Measurements from ENCODE around the gene ADCK2.
"Not testable (repeated sequence)": the region's sequence is repeated elsewhere in the genome, so short reads cannot be mapped to it uniquely, and the experiment has no call there.

ADCK2 gene

DNA sequence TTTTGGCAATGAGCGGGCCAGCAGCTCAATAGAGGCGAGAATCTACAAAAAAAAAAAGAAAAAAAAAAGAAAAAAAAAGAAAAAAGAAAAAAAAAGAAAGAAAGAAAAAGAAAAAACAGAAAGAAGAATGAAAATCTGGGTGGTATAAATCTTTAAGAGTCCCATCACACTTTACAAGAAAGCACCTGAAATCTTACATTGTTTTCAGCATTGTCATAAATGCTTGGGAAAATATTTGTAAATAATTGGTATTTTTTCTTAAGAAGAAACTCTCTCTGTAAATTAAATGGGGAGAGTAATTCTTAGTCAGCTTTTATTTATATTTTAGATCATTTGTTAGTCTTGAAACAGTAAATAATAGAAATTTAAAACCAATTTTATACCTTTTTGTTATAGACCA, 62.0 kb downstream of the ADCK2 start:
- TF ChIP-seq CTCF (IDR thresholded peaks at IDR 0.05; ENCODE audit: low read depth, low read length): no peak
- H3K4me3 ChIP-seq (ENCODE audit: low read depth, low read length): no peak overlapping the region

- no peak overlapping the region for H3K4me3 ChIP-seq (ENCODE audit: low read depth, low read length)
- TF ChIP-seq CTCF (IDR thresholded peaks at IDR 0.05; ENCODE audit: low read depth, low read length): no peak
These were observed 65.5 kb downstream of the ADCK2 start for GRCh38 chr7:140738280-140738679.

DNA sequence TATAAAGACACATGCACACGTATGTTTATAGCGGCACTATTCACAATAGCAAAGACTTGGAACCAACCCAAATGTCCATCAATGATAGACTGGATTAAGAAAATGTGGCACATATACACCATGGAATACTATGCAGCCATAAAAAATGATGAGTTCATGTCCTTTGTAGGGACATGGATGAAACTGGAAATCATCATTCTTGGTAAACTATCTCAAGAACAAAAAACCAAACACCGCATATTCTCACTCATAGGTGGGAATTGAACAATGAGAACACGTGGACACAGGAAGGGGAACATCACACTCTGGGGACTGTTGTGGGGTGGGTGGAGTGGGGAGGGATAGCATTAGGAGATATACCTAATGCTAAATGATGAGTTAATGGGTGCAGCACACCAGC, 70.5 kb downstream of the ADCK2 start:
- not testable (repeated sequence) for H3K4me3 ChIP-seq (ENCODE audit: low read depth, low read length)

DNA sequence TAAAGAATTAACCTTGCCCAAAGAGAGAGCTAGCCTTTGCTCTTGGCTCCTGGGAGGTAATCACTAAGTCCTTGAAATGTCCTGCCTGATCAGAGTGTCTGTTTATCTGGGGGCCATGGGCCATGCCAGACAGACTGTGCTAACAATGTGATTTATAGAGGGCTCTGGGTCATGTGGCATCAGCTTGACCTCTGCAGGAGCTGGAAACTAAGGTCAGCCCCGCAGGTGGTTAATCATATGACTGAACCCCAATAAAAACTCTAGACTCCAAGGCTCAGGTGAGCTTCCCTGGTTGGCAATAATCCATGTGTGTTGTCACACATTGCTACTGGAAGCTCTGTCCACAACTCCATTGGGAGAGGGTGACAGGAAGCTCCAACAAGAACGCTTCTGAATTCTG, 71.3 kb downstream of the ADCK2 start:
- no peak overlapping the region for H3K4me3 ChIP-seq (ENCODE audit: low read depth, low read length)
- TF ChIP-seq CTCF (IDR thresholded peaks at IDR 0.05; ENCODE audit: low read depth, low read length): no peak
